Measurements from ENCODE around the gene RHOD. TPM values are rescaled to one million over a fixed set of nuclear protein-coding genes. Genes with fewer than 3 reads are reported as not detected.

Gene RHOD
- polyA plus RNA-seq, 1 of the 3 experiments (the other 2 are of a cell fraction), result not detected

- H3K4me2 ChIP-seq, result no peak overlapping the region
- no peaks in the 10 kb centered on the region for H3K36me3 ChIP-seq (replicated peaks in 1 of 2; ENCODE audit: control insufficient read depth in 1 of 2, insufficient read depth in 2 of 2, low read length in 1 of 2)
- no peak overlapping the region for H3K9ac ChIP-seq
- CTCF ChIA-PET, result interaction anchor here (0.7 to 4.6 kb wide), 5 partner anchors 11 to 145 kb away, joined by 5 to 15 read pairs (median 6); no protein-coding TSS in a partner anchor
- POLR2A ChIA-PET, result interaction anchor here (1.6 kb wide), 1 partner anchor 479 kb away, joined by 3 read pairs; the partner anchor contains the start of gene RBM4
- no peaks in the 10 kb centered on the region for H3K27me3 ChIP-seq (ENCODE audit: insufficient read depth)
- H3K9me2 ChIP-seq, result no peaks in the 10 kb centered on the region
- DNase-seq, result no peak
- H3K79me2 ChIP-seq (ENCODE audit: insufficient read depth), result peaks cover 27% of the 10 kb centered on the region
- peaks cover 17% of the 10 kb centered on the region for H3F3A ChIP-seq (replicated peaks; ENCODE audit: insufficient read depth)
- no peak overlapping the region; the same call in 1 of the 2 replicates for H2AFZ ChIP-seq (ENCODE audit: low read depth)
- TF ChIP-seq NRF1 (IDR thresholded peaks at IDR 0.05; ENCODE audit: low read depth, low read length), result no peak
- TF ChIP-seq FOSL2 (IDR thresholded peaks at IDR 0.05; ENCODE audit: borderline replicate concordance, low read depth), result no peak
- TF ChIP-seq PBX3 (IDR thresholded peaks at IDR 0.05), result no peak
- TF ChIP-seq, protein P1, sequence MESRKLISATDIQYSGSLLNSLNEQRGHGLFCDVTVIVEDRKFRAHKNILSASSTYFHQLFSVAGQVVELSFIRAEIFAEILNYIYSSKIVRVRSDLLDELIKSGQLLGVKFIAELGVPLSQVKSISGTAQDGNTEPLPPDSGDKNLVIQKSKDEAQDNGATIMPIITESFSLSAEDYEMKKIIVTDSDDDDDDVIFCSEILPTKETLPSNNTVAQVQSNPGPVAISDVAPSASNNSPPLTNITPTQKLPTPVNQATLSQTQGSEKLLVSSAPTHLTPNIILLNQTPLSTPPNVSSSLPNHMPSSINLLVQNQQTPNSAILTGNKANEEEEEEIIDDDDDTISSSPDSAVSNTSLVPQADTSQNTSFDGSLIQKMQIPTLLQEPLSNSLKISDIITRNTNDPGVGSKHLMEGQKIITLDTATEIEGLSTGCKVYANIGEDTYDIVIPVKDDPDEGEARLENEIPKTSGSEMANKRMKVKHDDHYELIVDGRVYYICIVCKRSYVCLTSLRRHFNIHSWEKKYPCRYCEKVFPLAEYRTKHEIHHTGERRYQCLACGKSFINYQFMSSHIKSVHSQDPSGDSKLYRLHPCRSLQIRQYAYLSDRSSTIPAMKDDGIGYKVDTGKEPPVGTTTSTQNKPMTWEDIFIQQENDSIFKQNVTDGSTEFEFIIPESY (IDR thresholded peaks at IDR 0.05; ENCODE audit: borderline replicate concordance, low read depth), result no peak
- H3K4me3 ChIP-seq (ENCODE audit: low read depth in 2 of 2, low read length in 1 of 2), result no peak overlapping the region
- H4K20me1 ChIP-seq (ENCODE audit: insufficient read depth), result peaks cover 24% of the 10 kb centered on the region
- WGBS (ENCODE audit: low lambda C conversion rate), result 90% methylated on average over 7 of the region's 7 CpGs
- peaks cover 0 to 8% of the 10 kb centered on the region in 2 experiments; a peak in 3 of 4 replicates for H3K4me1 ChIP-seq (ENCODE audit: control insufficient read depth in 1 of 2, insufficient read depth in 2 of 2, low read depth in 1 of 2, low read length in 1 of 2)
- peak overlapping the region in 1 of 2 experiments; percentile 36; a peak in 2 of 4 replicates for H3K27ac ChIP-seq (ENCODE audit: low read depth in 2 of 2, low read length in 1 of 2)
- no peaks in the 10 kb centered on the region for H3K9me3 ChIP-seq
These were observed 60.5 kb downstream of the RHOD start for GRCh38 chr11:67117176-67117575.

DNA sequence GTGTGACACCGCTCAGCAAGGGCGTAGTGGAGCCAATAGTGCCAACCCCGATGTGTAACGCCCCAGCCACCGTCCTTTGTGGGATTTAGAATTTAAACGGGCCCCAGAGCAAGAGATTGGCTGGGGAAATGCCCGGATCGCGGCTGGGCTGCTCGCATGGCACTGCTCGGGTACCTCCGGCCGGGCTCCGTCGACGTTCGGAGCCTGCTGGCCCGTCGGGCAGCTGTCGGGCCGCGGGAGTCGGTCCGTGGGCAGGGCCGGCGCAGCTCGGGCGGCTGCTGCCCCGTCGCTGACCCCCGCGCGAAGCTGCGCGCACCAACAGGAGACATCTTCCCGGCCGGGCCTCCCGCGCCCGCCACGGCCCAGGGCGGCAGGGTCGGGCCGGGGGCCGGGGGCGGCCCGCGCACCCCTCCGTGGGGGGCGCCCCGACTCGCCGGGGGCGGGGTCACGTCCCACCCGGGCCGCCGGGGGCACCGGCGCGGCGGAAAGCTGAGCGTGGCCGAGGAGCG is 61.1 kb downstream of the RHOD start:
- Histone ChIP-seq H3K9ac (no peak overlapping the region), H2AFZ (ENCODE audit: low read depth) (no peak overlapping the region), H3F3A (replicated peaks; ENCODE audit: insufficient read depth) (peaks cover 17% of the 10 kb centered on the region), H3K9me3 (no peaks in the 10 kb centered on the region), H3K27me3 (ENCODE audit: insufficient read depth) (no peaks in the 10 kb centered on the region), H3K27ac (ENCODE audit: low read depth in 2 of 2, low read length in 1 of 2) (peak overlapping the region in 1 of 2 experiments; percentile 36; a peak in 2 of 4 replicates), H4K20me1 (ENCODE audit: insufficient read depth) (peaks cover 28% of the 10 kb centered on the region), H3K36me3 (replicated peaks in 1 of 2; ENCODE audit: control insufficient read depth in 1 of 2, insufficient read depth in 2 of 2, low read length in 1 of 2) (peaks cover 0 to under 1% of the 10 kb centered on the region in 2 experiments), H3K4me3 (ENCODE audit: low read depth in 2 of 2, low read length in 1 of 2) (no peak overlapping the region), H3K9me2 (no peaks in the 10 kb centered on the region), H3K79me2 (ENCODE audit: insufficient read depth) (peaks cover 32% of the 10 kb centered on the region), H3K4me2 (no peak overlapping the region), H3K4me1 (ENCODE audit: control insufficient read depth in 1 of 2, insufficient read depth in 2 of 2, low read depth in 1 of 2, low read length in 1 of 2) (peaks cover 0 to 9% of the 10 kb centered on the region in 2 experiments; a peak in 3 of 4 replicates)
- DNase-seq, result peak; percentile 40
- WGBS (ENCODE audit: low lambda C conversion rate), result 98% methylated on average over 21 of the region's 65 CpGs
- ChIA-PET CTCF (interaction anchor here (2.7 to 4.6 kb wide), 2 partner anchors 10 to 12 kb away, joined by 14 to 15 read pairs; no protein-coding TSS in a partner anchor), POLR2A (interaction anchor here (1.6 kb wide), 1 partner anchor 480 kb away, joined by 3 read pairs; the partner anchor contains the start of gene RBM4)
- TF ChIP-seq POLR2AphosphoS5 (IDR thresholded peaks at IDR 0.05; ENCODE audit: low read depth, low read length), result no peak
- TF ChIP-seq, protein P2, sequence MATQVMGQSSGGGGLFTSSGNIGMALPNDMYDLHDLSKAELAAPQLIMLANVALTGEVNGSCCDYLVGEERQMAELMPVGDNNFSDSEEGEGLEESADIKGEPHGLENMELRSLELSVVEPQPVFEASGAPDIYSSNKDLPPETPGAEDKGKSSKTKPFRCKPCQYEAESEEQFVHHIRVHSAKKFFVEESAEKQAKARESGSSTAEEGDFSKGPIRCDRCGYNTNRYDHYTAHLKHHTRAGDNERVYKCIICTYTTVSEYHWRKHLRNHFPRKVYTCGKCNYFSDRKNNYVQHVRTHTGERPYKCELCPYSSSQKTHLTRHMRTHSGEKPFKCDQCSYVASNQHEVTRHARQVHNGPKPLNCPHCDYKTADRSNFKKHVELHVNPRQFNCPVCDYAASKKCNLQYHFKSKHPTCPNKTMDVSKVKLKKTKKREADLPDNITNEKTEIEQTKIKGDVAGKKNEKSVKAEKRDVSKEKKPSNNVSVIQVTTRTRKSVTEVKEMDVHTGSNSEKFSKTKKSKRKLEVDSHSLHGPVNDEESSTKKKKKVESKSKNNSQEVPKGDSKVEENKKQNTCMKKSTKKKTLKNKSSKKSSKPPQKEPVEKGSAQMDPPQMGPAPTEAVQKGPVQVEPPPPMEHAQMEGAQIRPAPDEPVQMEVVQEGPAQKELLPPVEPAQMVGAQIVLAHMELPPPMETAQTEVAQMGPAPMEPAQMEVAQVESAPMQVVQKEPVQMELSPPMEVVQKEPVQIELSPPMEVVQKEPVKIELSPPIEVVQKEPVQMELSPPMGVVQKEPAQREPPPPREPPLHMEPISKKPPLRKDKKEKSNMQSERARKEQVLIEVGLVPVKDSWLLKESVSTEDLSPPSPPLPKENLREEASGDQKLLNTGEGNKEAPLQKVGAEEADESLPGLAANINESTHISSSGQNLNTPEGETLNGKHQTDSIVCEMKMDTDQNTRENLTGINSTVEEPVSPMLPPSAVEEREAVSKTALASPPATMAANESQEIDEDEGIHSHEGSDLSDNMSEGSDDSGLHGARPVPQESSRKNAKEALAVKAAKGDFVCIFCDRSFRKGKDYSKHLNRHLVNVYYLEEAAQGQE (IDR thresholded peaks at IDR 0.05; ENCODE audit: low read depth, low read length), result no peak
- TF ChIP-seq FOSL2 (IDR thresholded peaks at IDR 0.05; ENCODE audit: borderline replicate concordance, low read depth), result no peak
- no peak for TF ChIP-seq PBX3 (IDR thresholded peaks at IDR 0.05)
- TF ChIP-seq CTCF (IDR thresholded peaks at IDR 0.05), result no peak
- TF ChIP-seq ELF1 (IDR thresholded peaks at IDR 0.05), result no peak
- TF ChIP-seq, protein P1 (IDR thresholded peaks at IDR 0.05; ENCODE audit: borderline replicate concordance, low read depth), result no peak
- no peak for TF ChIP-seq GATA2 (CRISPR knock-in tag; IDR thresholded peaks at IDR 0.05)
- TF ChIP-seq RXRA (IDR thresholded peaks at IDR 0.05; ENCODE audit: borderline replicate concordance, low read depth), result no peak
- TF ChIP-seq TCF12 (IDR thresholded peaks at IDR 0.05), result no peak

Measured in SK-N-SH (cell line).